Measurements from ENCODE around the gene TAOK3.
"Not testable (repeated sequence)": the region's sequence is repeated elsewhere in the genome, so short reads cannot be mapped to it uniquely, and the experiment has no call there.

Gene TAOK3

GRCh38 chr12:118282767-118283166, 89.9 kb downstream of the TAOK3 start:
- TF ChIP-seq, protein P1, sequence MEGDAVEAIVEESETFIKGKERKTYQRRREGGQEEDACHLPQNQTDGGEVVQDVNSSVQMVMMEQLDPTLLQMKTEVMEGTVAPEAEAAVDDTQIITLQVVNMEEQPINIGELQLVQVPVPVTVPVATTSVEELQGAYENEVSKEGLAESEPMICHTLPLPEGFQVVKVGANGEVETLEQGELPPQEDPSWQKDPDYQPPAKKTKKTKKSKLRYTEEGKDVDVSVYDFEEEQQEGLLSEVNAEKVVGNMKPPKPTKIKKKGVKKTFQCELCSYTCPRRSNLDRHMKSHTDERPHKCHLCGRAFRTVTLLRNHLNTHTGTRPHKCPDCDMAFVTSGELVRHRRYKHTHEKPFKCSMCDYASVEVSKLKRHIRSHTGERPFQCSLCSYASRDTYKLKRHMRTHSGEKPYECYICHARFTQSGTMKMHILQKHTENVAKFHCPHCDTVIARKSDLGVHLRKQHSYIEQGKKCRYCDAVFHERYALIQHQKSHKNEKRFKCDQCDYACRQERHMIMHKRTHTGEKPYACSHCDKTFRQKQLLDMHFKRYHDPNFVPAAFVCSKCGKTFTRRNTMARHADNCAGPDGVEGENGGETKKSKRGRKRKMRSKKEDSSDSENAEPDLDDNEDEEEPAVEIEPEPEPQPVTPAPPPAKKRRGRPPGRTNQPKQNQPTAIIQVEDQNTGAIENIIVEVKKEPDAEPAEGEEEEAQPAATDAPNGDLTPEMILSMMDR (IDR thresholded peaks at IDR 0.05; ENCODE audit: borderline replicate concordance, insufficient read depth, low read depth, low read length) = no peak
- H3K4me3 ChIP-seq (ENCODE audit: low read depth, low read length) = no peak overlapping the region

DNA sequence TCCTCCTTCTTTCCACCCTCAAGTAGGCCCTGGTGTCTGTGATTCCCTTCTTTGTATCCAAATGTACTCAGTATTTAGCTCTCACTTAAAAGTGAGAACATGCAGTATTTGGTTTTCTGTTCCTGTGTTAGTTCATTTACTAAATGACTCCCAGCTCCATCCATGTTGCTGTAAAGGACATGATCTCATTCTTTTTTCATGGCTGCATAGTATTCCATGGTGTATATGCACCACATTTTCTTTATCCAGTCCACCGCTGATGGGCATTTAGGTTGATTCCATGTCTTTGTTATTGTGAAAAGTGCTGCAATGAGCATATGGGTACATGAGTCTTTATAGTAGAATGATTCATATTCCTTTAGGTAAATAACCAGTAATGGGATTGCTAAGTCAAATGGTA, 94.4 kb downstream of the TAOK3 start:
- H3K4me3 ChIP-seq (ENCODE audit: low read depth, low read length) = not testable (repeated sequence)

GRCh38 chr12:118274066-118274465, 98.6 kb downstream of the TAOK3 start:
- TF ChIP-seq, protein P1 (IDR thresholded peaks at IDR 0.05; ENCODE audit: borderline replicate concordance, insufficient read depth, low read depth, low read length) = no peak
- H3K4me3 ChIP-seq (ENCODE audit: low read depth, low read length) = no peak overlapping the region

DNA sequence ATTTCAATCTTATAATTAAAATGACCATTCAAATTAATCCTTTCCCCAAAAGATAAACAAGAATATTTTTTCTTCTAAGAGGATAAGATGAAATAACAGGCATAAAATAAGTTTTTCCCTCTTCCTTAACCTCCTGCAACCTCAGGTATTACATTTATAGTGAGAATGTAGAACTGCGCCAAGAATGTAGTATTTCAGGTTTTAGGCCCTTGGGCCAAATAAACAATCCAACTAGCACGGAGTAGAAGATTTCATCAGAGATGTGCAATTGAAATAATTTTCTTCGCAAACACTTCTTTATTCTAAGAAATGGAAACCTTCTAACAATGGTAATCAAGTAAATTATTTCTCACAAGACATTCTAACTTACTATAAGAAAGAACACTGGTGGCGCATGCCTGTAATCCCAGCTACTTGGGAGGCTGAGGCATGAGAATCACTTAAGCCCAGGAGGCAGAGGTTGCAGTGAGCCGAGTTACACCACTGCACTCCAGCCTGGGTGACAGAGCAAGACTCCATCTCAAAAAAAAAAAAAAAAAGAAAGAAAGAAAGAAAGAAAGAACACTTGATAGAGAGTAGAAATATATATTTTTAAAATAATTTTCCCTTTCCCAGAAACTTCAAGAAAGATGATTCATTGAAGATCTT, 100.8 kb downstream of the TAOK3 start:
- TF ChIP-seq, protein P1 (IDR thresholded peaks at IDR 0.05; ENCODE audit: borderline replicate concordance, insufficient read depth, low read depth, low read length) = no peak
- H3K4me3 ChIP-seq (ENCODE audit: low read depth, low read length) = no peak overlapping the region

DNA sequence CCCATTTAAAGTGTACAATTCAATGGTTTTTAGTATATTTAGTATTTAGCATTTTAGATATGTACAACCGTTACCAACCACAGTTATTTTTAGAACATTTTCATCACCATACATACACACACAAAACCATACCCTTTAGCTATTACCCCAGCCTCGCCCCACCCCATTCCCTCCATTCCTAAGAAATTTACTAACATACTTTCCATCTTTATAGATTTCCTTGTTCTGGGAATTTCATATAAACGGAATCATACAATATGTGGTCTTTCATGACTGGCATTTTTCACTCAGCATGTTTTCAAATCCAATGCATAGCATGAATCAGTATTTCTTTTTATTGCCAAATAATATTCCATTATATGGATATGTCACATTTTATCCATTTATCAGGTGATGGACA, 101.5 kb downstream of the TAOK3 start:
- H3K4me3 ChIP-seq (ENCODE audit: low read depth, low read length) = no peak overlapping the region
- TF ChIP-seq, protein P1 (IDR thresholded peaks at IDR 0.05; ENCODE audit: borderline replicate concordance, insufficient read depth, low read depth, low read length) = no peak

DNA sequence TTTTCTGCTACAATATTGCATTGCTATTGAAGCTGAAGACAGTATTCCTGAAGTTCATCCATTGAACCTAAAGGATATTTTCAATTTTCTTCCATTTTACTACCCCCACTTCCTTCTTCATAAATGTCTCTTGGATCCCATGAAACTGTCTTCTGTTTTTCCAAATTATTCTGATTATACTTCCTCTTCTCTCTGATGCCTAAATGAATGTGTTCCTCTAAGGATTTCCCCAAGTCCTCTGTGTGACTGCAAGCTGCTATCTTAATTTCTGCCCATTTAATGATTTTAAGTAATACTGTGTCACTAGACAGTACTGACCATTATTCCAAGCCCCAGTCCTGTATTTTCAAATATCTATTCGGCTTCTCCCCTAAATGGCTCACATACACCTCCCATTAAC, 102.9 kb downstream of the TAOK3 start:
- H3K4me3 ChIP-seq (ENCODE audit: low read depth, low read length) = no peak overlapping the region
- TF ChIP-seq, protein P1 (IDR thresholded peaks at IDR 0.05; ENCODE audit: borderline replicate concordance, insufficient read depth, low read depth, low read length) = no peak

GRCh38 chr12:118259079-118259478, 113.6 kb downstream of the TAOK3 start:
- TF ChIP-seq, protein P1 (IDR thresholded peaks at IDR 0.05; ENCODE audit: borderline replicate concordance, insufficient read depth, low read depth, low read length) = no peak
- no peak overlapping the region for H3K4me3 ChIP-seq (ENCODE audit: low read depth, low read length)

Measured in GM12875 (cell line).